ENCODE data around the gene ODAD3.
A peak's percentile ranks its signal among the peaks of the same experiment; 100 is the strongest.

Gene ODAD3

DNA sequence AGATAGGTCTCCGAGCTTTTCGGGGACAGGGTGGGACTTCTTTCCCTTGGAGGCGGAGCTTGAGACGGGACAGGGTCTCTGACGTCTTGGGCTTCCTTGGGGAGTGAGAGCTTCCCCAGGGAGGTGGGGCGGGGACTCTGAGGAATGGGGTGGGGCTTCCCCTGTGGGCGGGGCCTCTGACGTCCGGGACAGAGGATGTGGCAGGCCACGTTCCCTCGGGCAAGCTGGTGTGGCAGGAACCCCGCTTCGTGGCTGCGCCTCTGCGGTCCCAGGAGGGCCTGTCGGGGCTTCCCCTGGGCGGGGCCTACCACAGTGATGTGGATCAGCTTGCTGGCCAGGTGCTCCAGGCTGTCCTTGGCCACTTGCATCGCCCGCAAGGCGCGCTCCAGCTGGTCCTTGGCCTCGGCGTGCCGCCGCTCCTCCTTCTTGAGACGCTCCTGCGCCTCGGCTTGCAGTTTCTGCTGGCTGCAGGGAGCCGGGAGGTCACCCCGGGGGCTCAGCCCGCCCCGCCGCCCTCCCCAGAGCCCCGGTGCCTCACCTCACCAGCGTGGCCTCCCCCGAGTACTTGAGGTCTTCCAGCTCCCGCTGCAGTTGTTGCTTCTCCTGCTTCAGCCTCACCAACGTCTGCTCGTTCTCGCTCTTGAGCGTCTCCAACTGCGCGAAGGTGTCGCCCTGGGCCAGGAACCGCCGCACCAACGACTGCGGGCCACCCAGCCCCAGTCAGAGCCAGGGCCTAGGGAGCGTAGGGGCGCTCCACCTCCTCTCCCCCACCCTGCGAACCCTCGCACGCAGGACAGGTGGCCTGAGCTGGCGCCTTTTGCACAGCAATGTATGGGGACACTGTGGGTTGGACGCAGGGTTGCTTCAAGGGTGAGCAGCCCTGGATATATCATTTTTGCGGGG lies 12.5 kb downstream of the ODAD3 start:
- H3K4me3 ChIP-seq (ENCODE audit: low read depth, low read length) = peak overlapping the region; percentile 5

DNA sequence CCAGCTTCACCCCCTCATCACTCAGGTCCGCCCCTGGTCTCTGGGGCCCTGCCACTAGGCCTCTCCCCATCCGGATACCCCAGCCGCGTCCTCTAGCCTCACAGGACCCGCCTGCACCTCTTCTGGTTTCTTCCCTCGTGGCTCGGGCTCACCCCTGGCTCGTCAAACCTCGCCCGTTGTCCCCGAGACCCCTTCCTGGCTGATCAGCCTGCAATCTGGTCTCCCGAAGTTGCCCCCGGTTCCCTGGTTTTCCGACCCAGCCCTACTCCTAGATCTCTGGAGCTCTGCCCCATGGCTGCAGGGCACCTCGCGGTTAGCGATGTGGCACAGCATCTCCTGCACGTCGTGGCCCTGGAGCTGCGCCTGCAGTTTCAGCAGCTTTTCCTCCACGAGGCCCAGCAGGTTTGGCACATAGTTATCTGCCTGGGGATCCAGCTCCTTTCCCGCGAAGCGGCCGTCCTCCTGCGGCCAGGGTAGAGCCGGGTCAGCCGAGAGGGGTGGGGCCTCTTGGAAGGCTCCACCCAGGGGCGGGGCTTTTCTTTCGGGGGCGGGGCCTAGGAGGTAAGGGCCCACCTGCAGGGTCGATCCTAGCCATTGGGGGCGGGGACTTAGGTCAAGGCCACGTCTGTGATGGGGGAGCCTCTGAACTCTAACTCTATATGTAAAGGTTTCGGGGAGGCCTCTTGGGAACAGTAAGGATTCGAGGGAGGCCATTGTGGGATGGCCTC lies 13.4 kb downstream of the ODAD3 start:
- H3K27ac ChIP-seq = no peak overlapping the region
- DNase-seq = peak; percentile 42
- TF ChIP-seq, protein P1, sequence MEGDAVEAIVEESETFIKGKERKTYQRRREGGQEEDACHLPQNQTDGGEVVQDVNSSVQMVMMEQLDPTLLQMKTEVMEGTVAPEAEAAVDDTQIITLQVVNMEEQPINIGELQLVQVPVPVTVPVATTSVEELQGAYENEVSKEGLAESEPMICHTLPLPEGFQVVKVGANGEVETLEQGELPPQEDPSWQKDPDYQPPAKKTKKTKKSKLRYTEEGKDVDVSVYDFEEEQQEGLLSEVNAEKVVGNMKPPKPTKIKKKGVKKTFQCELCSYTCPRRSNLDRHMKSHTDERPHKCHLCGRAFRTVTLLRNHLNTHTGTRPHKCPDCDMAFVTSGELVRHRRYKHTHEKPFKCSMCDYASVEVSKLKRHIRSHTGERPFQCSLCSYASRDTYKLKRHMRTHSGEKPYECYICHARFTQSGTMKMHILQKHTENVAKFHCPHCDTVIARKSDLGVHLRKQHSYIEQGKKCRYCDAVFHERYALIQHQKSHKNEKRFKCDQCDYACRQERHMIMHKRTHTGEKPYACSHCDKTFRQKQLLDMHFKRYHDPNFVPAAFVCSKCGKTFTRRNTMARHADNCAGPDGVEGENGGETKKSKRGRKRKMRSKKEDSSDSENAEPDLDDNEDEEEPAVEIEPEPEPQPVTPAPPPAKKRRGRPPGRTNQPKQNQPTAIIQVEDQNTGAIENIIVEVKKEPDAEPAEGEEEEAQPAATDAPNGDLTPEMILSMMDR (IDR thresholded peaks at IDR 0.05; ENCODE audit: low read depth, low read length) = no peak
- no peak overlapping the region for H3K4me3 ChIP-seq (ENCODE audit: low read depth, low read length)
- peaks cover 74% of the 10 kb centered on the region for H3K27me3 ChIP-seq (ENCODE audit: insufficient read depth, low read depth, severe bottlenecking)
- peaks cover 6% of the 10 kb centered on the region for H3K9me3 ChIP-seq (ENCODE audit: severe bottlenecking)
- no peaks in the 10 kb centered on the region for H3K36me3 ChIP-seq

More for the DNA sequence above, 12.5 kb downstream of the ODAD3 start:
- peak; percentile 57 for DNase-seq
- Histone ChIP-seq H3K27me3 (ENCODE audit: insufficient read depth, low read depth, severe bottlenecking) (peaks cover 65% of the 10 kb centered on the region), H3K36me3 (no peaks in the 10 kb centered on the region), H3K9me3 (ENCODE audit: severe bottlenecking) (peaks cover 6% of the 10 kb centered on the region), H3K27ac (no peak overlapping the region)
- TF ChIP-seq, protein P1 (IDR thresholded peaks at IDR 0.05; ENCODE audit: low read depth, low read length) = no peak

DNA sequence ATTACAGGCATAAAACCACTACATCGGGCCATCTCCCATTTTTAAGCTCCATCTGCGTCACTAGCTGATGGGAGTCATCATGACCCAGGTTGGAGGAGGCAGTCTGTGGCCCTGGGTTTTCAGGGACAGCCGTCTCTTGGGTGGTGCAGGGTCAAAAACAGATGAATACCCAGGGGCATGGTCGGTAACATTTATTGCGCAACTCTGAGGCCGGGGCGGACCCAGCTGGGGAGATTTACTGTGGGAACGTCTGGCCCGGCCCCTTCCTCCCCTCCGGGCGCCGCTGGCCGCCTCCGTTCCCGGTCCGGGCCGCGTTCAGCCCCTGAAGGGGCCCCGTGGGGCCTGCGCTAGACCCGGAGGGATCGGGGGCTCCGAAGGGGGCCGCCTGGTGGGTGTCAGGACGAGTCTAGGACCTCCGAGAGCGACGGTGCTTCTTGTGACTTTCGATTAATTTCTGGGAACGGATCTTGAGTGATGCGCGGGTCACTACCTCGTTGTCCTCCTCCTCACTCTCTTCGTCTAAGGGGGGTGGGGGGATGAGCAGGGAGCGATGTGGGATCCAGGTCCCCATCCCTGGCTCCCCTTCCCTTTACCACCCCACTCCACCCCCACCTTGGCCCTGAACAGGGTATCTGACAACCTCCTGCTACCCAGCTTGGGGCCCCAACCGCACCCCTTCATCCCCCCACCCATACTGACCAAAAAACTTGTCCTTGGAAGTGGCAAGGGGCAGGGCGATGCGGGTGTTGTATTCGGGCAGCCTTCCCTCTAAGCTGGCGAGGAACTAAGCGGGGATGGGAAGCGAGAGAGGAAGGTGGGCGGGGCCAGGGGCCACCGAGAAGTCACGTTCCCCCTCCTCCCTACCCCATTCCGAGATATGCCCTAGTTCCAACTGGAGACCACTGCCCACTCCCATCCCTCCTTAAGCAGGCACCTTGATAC lies 14.2 kb downstream of the ODAD3 start:
- TF ChIP-seq, protein P1 (IDR thresholded peaks at IDR 0.05; ENCODE audit: low read depth, low read length) = no peak
- DNase-seq = no peak
- Histone ChIP-seq H3K36me3 (no peaks in the 10 kb centered on the region), H3K27ac (no peak overlapping the region), H3K27me3 (ENCODE audit: insufficient read depth, low read depth, severe bottlenecking) (peaks cover 82% of the 10 kb centered on the region), H3K4me3 (ENCODE audit: low read depth, low read length) (no peak overlapping the region; the same call in 1 of the 2 replicates), H3K9me3 (ENCODE audit: severe bottlenecking) (peaks cover 6% of the 10 kb centered on the region)

DNA sequence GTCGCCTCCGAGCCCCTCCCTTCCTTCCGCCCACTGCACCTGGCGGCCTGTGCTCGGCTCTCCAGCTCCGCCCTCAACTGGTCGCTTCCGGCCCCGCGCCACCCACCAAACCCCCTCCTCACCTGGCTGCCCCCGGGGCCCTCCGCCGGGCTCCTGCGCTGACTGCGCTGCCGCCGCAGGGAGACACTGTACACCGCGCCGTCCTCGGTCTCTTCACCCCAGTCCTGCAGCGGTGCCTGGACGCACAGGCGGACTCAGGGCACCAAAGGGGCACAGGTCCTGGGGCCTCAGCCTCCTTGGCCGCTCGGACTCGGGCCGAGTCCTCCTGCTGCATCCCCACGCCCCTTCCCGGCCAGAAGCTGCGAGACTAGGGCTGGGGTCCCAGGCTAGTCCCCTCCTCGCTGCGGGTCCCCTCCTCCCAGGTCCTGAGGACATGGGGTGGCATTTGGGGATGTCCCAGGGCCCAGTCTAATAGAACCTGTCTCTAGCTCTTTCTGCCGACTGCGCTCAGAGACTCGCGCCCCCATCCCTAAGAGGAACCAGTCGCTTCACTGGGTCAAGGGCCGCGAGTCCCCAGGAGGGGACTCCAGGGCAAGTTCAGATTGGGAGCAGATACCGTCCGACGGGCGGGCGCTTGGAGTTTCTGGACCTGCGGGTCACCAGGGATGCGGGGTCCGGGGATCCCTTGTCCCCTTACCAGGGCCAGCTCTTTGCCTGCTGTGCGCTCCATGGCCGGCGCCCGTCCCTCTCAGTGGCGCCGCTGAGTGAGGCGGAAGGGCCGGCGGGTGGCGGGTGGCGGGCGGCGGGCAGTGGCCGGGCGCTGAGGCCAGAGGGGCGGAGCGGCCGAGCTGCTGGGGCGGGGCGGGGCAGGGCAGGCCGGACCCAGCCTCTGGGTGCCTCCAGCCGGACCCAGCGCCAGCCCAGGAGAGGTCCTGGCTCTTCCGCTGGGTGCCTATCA lies 16.1 kb downstream of the ODAD3 start, which contains the start of gene RGL3:
Gene RGL3, minus strand, starts transcription at position 766 of the 958 bp plus-strand sequence. Its CDS starts 36 bp downstream, at position 730.
- no peak for DNase-seq
- peak within 1 kb of the TSS; percentile 25 for H3K4me3 ChIP-seq (ENCODE audit: low read depth, low read length)
- H3K27ac ChIP-seq = no peak within 1 kb of the TSS
- H3K27me3 ChIP-seq (ENCODE audit: insufficient read depth, low read depth, severe bottlenecking) = peaks cover 81% of the 10 kb centered on the region
- peaks cover 6% of the 10 kb centered on the region for H3K9me3 ChIP-seq (ENCODE audit: severe bottlenecking)
- H3K36me3 ChIP-seq = no peaks in the 10 kb centered on the region
- TF ChIP-seq, protein P1 (IDR thresholded peaks at IDR 0.05; ENCODE audit: low read depth, low read length) = no peak
